OCI-LY7 (cell line): Measurements from ENCODE around the gene KRTAP5-7. TPM values are rescaled to one million over a fixed set of nuclear protein-coding genes. Genes with fewer than 3 reads are reported as not detected.
"Not testable (repeated sequence)": the region's sequence is repeated elsewhere in the genome, so short reads cannot be mapped to it uniquely, and the experiment has no call there.

Source experiments
- BruUV-seq: library from RNA; stranded (reverse); fragments of 400-500 nt; replicated peaks from 2 replicates; lab custom pipeline; 2021; lab: Mats Ljungman, UMichigan
- CTCF ChIA-PET: fragments of 300-600 bp; sonication (Branson Sonifier 250); formaldehyde crosslinking; loops from one replicate; lab custom pipeline; 2022; ENCODE audit warnings: antibody characterized with exemption; ENCODE audit not compliant: unreplicated experiment; lab: Charles Lee
- POLR2A ChIA-PET: fragments of 300-600 bp; sonication (Branson Sonifier 250); formaldehyde crosslinking; loops from one replicate; lab custom pipeline; 2022; ENCODE audit warnings: antibody characterized with exemption; lab: Charles Lee
- DNase-seq: peaks from one replicate; pipeline ENCODE4 v3.0.0-alpha.2; 2015; ENCODE audit warnings: low spot score
- H2AFZ ChIP-seq: fragments of 200-600 bp; sonication (generic), shearing (Covaris generic); 2 replicates; pipeline ENCODE4 v1.6.1; 2014; ENCODE audit warnings: mild to moderate bottlenecking, antibody characterized with exemption, low read length, moderate library complexity
- H3K27ac ChIP-seq: fragments of 200-600 bp; sonication (generic); 2 replicates; pipeline ENCODE4 v1.5.1; 2014; ENCODE audit warnings: mixed run types, low read depth, mild to moderate bottlenecking, moderate library complexity, low read length, inconsistent platforms; ENCODE audit not compliant: poor library complexity, severe bottlenecking
- H3K36me3 ChIP-seq: fragments of 200-600 bp; sonication (generic); 2 replicates; pipeline ENCODE4 v1.6.1; 2014; ENCODE audit warnings: mild to moderate bottlenecking, antibody characterized with exemption, low read length, moderate library complexity, mixed read lengths; ENCODE audit not compliant: insufficient read depth
- H3K4me1 ChIP-seq: fragments of 200-600 bp; sonication (generic); 2 replicates; pipeline ENCODE4 v1.5.1; 2014; ENCODE audit warnings: mild to moderate bottlenecking, low read length; ENCODE audit not compliant: insufficient read depth, poor library complexity, severe bottlenecking
- H3K4me2 ChIP-seq: fragments of 200-600 bp; sonication (generic); 2 replicates; pipeline ENCODE4 v1.6.1; 2014; ENCODE audit warnings: mild to moderate bottlenecking, low read length
- H3K4me3 ChIP-seq: fragments of 200-600 bp; sonication (generic); 2 replicates; pipeline ENCODE4 v1.5.1; 2014; ENCODE audit warnings: mild to moderate bottlenecking, low read depth, low read length; ENCODE audit not compliant: poor library complexity, severe bottlenecking
- H3K79me2 ChIP-seq: fragments of 200-600 bp; sonication (generic); 2 replicates; pipeline ENCODE4 v1.6.1; 2016; ENCODE audit warnings: low read depth, mild to moderate bottlenecking, low read length, moderate library complexity, mixed read lengths; ENCODE audit not compliant: insufficient read depth
- H3K9me2 ChIP-seq: fragments of 200-600 bp; sonication (generic); 2 replicates; pipeline ENCODE4 v1.6.1; 2016; ENCODE audit warnings: mild to moderate bottlenecking, low read length, mixed read lengths; ENCODE audit not compliant: insufficient read depth
- H3K9me3 ChIP-seq: fragments of 200-600 bp; sonication (generic); 2 replicates; pipeline ENCODE4 v1.6.1; 2014; ENCODE audit warnings: mild to moderate bottlenecking, mixed run types, low read length, mixed read lengths
- H4K20me1 ChIP-seq: fragments of 200-600 bp; sonication (generic); 2 replicates; pipeline ENCODE4 v1.6.1; 2014; ENCODE audit warnings: mild to moderate bottlenecking, antibody characterized with exemption, low read length, moderate library complexity, mixed read lengths; ENCODE audit not compliant: insufficient read depth
- CTCF ChIP-seq: fragments of 200-600 bp; sonication (generic); conservative IDR thresholded peaks from 2 replicates; pipeline ENCODE4 v1.5.1; 2014; ENCODE audit warnings: mild to moderate bottlenecking, antibody characterized with exemption, low read length, moderate library complexity, mixed read lengths
- EZH2phosphoT487 ChIP-seq: fragments of 200-600 bp; sonication (generic); IDR thresholded peaks from 2 replicates; pipeline ENCODE4 v1.6.1; 2018; ENCODE audit warnings: low read depth, borderline replicate concordance, mild to moderate bottlenecking, mixed run types, antibody characterized with exemption, low read length, moderate library complexity, mixed read lengths
- intact Hi-C: fragments of 100-400 bp; cut with micrococcal nuclease; formaldehyde crosslinking; loops from one replicate; pipeline ENCODE4 v1.10.0; 2022; ENCODE audit not compliant: unreplicated experiment
- total RNA-seq, 2 experiments: library from RNA; depleted of rRNA in 1 of 2; stranded (reverse); fragments of >200 nt in 1 of 2; shearing (Covaris generic) in 1 of 2; gene quantifications; 2 replicates each; pipeline ENCODE4 v1.2.3, GENCODE V29; 2014 to 2022

Gene KRTAP5-7
- total RNA-seq, 2 experiments from 2014 or later = not detected

- Histone ChIP-seq H3K9me2 (no peaks in the 10 kb centered on the region), H3K36me3 (no peaks in the 10 kb centered on the region), H3K79me2 (no peaks in the 10 kb centered on the region), H2AFZ (no peak overlapping the region), H3K4me1 (no peaks in the 10 kb centered on the region), H3K27ac (no peak overlapping the region), H3K4me2 (no peak overlapping the region), H4K20me1 (no peaks in the 10 kb centered on the region), H3K9me3 (no peaks in the 10 kb centered on the region), H3K4me3 (no peak overlapping the region)
- ChIA-PET CTCF (no interaction called here), POLR2A (no interaction called here)
- no peak for DNase-seq
- intact Hi-C loops = no loop called here
- TF ChIP-seq CTCF (no peak), EZH2phosphoT487 (no peak)
- BruUV-seq = no TSS peak
Measured at GRCh38 chr11:71539017-71539416, 11.9 kb downstream of the KRTAP5-7 start.

GRCh38 chr11:71539971-71540370 is 12.9 kb downstream of the KRTAP5-7 start:
- DNase-seq, H3K79me2 ChIP-seq, POLR2A ChIA-PET, H2AFZ ChIP-seq, H3K27ac ChIP-seq, H3K36me3 ChIP-seq, H3K4me2 ChIP-seq, H3K4me3 ChIP-seq, BruUV-seq, intact Hi-C loops, H4K20me1 ChIP-seq, H3K9me2 ChIP-seq, H3K9me3 ChIP-seq, CTCF ChIA-PET, H3K4me1 ChIP-seq: not testable (repeated sequence)

GRCh38 chr11:71540521-71541304 is 13.6 kb downstream of the KRTAP5-7 start:
- CTCF ChIA-PET, H3K9me2 ChIP-seq, intact Hi-C loops, POLR2A ChIA-PET, H3K36me3 ChIP-seq, DNase-seq, H3K4me3 ChIP-seq, H3K79me2 ChIP-seq, H3K4me1 ChIP-seq, BruUV-seq, H3K27ac ChIP-seq, H2AFZ ChIP-seq, H3K9me3 ChIP-seq, H3K4me2 ChIP-seq, H4K20me1 ChIP-seq: not testable (repeated sequence)
